Measurements from ENCODE around the gene CAPN9.

Gene CAPN9

DNA sequence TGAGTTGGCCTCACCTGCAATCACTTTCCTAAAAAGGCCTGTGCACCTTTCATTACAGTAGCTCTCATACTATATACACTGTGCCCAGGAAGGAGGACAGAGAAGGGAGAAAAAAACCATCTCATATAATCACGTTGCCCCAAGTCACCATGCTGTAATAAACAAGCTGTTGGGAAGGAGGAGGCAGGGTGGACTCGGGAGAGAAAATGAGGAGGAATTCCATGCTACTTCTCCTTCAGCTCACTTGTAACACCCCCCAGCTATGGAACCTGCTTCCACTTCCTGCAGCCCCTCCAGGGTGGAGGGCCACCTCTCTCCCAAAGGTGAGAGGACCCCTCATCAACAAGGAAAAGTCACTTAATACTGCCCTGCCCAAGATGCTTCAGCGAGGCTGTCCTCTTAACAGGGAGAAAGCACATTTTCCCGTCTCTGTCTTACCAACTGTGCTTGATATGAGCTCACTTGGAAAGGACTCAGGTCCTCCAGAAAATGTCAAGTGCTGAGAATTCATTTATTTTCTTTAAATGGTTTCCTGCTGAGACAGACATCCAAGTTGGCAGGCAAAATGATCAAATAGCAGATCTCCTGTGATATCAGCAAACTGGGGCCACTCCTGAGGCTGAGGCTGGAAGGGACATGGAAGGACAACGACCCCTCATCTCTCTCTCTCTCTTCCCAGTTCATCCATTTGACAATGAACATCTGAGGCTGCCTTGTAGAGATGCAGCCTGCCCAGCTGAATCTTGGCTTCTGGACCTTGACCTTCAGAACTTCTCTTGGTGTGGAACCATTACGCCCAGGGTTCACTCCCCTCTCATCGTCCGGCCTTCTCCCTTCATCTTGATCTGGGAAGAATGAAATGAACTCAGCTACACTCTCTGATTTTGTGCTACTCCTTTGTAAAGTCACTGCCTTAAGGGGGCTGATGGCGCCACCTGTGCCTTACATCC, 54.0 kb downstream of the CAPN9 start:
- DNase-seq, result no peak

DNA sequence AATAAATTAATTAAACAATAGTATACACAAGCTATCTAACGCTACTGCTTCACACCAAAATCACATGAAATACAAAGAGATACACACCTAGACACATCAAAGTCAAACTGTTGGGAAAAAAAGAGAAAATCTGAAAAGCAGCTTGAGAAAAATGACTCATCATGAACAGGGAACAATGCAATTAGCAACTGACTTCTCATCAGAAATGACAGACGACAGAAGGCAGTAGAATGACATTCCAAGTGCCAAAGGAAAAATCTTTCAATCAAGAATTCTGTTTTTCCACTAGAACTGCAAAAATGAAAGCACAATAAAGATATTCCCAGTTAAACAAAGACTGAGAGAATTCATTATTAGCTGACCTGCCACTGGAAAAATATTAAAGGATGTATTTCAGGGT, 57.2 kb downstream of the CAPN9 start:
- no peak for DNase-seq

DNA sequence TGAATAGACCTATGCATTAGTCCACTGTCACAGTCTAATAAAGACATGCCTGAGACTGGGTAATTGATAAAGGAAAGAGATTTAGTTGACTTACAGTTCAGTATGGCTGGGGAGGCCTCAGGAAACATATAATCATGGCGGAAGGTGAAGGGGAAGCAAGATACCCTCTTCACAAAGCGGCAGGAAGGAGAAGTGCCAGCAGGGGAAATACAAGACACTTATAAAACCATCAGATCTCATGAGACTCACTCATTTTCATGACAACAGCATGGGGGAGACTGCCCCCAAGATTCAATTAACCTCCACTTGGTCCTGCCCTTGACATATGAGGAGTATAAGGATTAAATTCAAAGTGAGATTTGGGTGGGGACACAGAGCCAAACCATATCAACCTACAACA, 59.4 kb downstream of the CAPN9 start:
- no peak for DNase-seq

DNA sequence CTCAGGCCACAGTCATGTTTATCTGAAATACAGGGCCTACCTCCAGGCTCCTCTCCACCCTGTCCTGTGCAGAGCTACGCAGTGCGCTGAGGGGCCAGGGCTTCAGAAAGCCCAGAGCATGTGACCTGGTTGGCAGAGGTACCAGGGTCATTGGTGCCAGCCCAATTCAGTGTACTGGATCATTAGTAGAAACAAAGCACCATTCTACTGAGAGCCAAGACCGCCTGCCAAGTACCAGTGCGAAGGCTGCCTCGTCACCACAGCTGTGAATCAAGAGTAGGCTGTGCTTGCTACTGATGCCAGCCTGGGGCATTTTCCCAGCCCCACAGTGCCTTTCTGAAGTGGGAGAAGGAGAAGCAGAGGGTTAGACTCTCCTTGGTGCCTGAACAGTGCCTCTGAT, 59.8 kb downstream of the CAPN9 start:
- DNase-seq, result no peak

DNA sequence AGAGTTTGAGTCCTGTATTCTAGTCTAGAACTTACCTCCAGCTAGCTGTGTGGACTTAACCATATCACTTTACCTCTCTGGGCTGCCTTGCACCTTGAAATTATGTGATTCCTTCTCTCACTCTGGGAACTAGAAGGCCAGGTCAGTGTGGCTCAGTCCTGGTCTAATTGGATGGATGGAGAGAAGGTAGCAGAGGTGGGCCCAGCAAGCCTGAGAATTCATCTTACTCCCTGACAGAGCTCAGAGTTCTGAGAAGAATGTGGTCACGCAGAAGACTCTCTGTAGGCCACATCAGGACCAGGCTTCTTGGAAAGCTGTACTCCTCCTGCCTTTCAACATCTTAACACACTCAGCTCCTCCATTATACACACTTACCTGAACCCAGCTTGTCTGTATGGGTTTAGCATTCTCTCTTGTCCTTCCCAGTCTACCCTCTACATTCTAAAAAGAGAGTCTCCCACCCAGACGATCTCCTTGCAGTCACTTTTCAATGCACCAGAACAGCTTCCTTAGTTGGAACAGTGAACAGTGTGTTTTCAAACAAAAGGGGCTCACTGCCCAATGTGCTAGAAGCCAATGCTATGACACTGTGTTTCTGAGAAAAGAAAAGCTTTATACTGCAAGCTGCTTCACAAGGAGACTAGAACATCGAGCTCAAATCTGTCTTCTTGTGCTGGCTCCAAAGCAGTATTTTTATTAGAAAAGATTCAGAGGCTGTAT, 60.5 kb downstream of the CAPN9 start:
- no peak for DNase-seq

DNA sequence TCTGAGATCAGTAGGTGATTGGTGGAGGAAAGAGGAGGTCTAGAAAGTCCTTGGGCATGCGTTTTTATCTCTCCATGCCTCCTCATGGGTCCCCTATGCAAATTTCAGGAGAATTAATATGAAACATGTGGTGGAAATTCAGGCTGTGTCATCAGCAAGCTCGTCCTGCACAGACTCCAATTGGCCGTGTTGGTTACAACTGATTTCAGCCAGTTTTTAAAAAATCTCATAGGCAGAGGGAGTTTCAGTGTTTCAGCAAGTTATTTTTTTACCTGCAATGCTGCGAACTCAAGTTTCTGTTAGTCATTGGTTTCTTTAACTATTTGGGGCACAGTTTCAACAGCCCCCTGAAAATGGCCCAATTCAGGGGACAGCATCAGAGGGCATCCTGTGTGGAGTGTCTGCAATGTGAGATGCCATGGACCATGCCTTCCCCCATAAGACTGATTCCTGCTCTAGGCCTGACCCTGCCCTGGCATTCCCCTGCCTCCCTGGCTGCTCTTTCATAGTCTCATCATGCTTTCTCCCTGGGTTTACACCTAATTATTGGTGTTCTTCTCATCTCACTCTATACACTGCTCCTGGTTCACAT, 61.2 kb downstream of the CAPN9 start:
- DNase-seq, result no peak

DNA sequence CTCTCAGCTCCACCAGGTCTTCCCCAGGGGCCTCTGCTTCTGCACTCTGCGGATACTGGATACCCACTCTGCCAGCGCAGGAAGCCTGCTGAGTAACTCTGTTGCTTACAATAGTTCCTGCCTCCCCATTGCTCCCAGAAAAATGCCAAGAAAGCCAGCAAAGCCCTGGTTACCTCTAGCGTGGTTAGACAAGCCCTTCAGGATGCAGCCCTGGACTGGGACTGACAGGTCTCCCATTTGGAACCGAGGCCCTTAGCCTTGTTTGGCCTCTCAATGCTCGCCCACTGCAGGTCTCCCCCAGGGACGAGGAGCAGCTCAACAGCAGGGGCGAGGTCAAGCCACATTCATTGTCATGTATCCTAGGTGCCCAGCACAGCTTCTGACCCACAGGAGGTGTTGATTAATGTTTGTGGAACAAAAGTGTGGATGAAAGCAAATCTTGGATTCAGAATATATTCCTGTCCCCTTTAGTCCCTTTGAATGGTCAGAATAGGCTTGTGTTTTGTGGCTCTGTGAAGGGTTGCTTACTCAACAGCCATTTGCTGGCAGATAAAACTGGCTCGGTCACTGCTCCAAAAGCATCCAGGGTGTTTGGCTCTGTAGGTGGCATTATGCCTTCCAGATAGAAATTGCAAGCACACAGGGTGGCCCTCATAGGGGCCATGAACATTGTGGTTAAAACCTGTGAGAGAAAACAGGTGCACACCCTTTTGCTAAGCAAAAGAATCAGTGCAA, 62.2 kb downstream of the CAPN9 start:
- DNase-seq, result no peak

DNA sequence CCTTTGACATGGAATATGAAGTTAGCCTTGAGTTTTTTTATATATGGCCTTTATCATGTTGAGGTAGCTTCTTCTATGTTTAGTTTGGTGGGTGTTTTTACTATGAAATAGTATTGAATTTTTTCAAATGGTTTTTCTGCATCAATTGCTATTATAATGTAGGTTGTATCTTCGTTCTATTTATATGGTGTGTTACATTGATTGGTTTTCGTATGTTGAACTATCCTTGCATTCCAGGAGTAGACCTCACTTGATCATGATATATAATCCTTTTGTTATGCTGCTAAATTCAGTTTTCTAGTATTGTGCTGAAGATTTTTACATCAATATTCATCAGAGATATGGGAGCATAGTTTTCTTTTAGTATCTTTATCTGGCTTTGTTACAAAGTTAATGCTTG, 65.4 kb downstream of the CAPN9 start:
- DNase-seq, result no peak

DNA sequence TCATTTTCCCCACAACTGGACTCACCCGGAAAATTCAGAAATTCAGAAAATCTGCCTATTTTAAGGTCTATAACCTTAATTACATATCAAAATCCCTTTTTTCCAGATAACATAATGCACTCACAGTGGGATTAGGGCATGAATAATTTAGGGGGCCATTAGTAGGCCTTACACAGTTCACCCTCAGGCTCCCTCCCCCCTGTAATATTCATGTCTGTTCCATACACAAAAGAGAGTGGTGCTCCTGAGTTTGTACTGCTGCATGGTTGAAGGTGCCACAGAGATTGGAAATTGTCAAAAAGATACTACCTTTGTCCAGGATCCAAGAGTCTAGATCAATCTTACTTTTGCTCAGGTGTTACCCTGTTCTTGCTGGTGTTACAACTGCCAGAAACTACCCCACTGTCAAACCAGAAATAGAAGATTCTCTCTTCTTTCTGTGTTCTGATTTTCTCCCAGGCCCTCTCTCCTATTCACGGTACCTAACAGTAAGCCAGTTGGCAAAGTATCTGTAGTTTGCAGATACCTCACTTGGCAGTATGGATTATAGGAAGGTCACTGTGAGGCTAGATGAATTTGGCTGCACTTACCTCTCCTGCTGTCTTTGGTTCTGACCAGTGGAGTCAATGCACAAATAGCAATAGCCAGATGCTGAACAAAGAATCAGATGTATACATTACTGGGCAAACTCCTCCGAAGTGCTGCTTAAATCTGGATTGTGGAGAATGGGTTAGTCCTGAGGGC, 67.9 kb downstream of the CAPN9 start:
- DNase-seq, result no peak

DNA sequence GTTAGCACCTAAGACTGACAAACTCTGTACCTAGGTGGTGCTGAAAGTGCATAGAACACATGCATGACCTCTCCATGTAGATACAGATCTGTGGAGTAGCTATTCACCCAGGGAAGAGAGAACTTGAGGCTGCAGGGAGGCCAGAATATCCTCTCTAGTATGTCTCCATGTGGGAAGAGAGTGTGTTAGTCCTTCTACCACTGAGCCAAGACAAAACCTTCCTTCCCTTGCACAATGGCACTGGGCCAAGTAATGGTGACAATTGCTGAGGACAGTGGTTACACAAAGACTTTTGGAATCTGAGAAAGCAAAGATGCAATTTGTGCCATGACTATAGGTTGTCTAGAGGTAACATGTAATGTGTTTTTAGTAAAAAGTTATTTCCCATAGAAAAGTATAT, 68.8 kb downstream of the CAPN9 start:
- DNase-seq, result no peak

DNA sequence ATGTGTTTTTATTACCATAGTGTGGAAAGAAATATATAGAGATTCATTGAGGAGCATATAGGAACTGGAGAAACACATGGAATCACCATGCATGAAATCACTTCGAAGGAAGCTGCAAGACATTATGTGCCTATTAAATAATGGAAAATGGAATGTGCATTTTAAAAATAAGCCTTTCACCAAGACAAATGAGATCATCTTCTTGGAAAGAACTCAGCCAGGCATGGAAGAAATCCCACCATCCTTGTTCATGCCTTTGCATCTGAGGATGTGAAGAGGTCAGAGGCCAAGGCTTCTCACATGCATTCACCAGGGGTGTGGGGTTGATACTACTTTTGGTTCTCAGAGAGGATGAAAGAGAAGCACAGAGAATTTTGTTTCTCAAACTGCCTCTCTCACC, 71.2 kb downstream of the CAPN9 start:
- no peak for DNase-seq

DNA sequence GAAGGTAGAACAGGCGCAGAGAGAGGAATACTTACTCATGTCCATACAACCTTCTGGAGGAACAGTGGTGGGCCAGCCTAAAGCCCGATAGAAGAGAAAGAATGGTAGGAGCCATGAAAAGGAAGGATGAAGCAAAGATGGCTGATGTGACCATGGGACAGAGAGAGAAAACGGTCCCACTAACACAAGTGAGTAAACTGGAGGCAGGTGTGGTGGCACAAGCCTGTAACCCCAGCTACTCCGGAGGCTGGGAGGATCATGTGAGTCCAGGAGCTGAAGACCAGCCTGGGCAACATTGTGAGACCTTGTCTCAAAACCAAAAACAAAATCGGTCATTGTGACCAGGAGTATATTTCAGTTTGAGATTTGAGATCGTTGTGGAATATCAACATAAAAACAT, 71.7 kb downstream of the CAPN9 start:
- DNase-seq, result no peak

DNA sequence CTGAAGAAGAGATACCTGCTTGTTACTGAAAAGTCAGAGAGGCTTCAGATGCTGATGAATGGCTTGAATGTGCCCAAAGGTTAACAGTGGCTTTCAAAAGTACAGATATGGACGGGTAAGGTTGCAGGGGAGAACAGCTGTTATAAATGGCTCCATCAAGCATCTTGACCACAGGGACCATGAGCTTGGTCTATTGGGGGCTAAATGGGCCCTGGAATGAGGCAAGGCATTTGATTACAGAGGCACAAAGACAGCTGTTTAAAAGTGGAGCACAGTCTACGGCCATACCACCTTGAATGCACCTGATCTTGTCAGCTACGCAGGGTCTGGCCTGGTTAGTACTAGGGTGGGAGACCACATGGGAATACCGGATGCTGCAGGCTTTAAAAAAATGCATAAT, 72.8 kb downstream of the CAPN9 start:
- DNase-seq, result no peak

DNA sequence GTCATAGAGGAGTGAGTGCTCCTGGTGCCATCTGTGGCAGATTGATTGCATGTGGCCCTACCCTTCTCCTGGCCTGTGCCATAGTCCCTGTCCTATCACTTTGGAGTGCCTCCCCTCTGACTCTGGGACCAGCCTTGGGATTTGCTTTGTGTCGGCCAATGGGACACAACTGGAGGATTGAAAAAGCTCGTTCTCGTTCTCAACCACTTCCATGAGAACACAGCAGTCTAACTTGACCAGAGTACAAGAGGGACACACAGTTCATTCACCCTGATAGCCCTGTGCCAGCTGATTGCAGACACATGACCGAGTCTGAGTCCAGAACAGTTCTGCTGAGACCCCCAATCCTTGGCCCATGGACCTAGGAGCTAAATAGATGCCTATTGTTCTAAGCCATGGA, 73.4 kb downstream of the CAPN9 start:
- no peak for DNase-seq

DNA sequence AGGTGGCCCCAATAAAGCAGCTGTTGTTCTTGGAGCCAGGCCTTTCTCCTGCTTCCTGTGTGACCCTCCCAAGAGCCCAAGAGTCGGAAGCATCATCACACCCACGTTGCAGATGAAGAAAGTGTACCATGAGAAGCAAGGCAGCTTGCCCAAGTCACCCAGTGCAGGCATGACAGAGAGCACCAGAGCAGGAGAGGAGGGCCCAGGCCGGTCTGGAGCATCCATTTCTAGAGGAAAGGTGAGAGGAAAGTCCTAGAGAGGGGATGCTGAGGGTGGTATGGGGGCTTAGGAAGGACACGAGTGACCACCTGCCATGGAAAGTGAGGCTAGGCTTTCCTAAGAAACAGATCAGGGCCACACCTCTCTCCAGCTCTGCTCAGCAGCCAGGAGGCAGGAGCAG, 74.2 kb downstream of the CAPN9 start:
- DNase-seq, result no peak

DNA sequence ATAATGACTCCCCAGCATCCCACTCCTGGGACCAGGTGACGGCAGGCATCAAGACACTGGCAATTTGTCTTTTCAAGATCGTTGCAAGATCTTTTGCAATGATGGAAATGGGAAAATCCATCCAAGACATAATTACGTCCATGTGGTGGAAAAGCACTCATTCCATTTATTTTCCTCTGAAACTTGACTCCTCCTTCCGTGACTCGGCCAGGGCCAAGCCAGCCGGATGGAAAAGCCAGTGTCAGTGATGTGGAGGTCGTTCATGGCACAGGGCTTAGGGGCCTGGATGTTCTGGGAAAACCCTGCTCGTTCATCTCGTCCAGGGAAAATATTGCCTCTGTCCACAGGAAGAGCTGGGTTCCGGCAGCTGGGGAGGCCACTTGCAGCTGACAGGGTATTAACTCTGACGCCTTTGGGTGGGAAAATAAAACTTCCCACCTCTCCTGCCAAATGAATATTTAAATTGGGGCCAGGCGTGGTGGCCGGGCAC, 74.9 kb downstream of the CAPN9 start:
- DNase-seq, result no peak

DNA sequence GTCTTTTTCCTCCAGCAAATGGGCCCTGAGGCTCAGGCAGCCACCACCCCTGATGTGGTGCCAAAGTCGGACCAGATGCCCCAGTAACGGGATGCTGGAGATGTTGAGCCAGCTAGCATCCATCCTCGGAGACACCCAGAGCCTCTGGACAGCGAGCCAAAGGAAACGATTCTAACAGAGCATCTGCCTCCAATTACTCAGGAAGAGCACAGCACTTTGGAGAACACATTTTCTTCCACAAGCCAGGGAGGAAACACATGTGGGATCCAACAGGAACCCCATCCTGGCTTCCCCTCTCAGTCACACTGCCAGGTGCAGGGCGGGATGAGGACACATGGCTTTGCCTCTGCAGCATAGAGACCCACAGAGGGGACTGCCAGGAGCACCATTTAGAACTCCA, 76.2 kb downstream of the CAPN9 start:
- no peak for DNase-seq

DNA sequence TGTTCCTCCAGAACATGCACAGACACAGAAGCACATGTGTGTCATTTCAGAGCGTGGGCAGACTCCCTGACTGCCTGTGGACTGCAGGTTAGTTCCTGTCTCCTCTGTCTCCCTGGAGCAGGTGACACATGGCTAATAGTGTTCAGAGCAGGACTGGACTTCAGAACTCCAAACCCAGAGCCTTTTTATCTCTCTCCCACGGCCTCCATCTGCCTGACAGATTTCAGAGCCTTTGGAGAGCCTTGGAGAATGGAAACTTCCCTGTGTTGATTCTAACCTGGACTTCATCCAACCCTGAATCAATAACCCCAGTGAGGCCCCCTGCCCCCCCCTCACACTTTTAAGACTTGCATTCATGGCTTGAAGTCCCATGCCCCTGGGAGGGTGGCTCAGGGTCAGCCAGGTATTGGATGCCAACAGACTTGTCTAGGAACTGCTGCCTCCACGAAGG, 76.8 kb downstream of the CAPN9 start:
- DNase-seq, result no peak

DNA sequence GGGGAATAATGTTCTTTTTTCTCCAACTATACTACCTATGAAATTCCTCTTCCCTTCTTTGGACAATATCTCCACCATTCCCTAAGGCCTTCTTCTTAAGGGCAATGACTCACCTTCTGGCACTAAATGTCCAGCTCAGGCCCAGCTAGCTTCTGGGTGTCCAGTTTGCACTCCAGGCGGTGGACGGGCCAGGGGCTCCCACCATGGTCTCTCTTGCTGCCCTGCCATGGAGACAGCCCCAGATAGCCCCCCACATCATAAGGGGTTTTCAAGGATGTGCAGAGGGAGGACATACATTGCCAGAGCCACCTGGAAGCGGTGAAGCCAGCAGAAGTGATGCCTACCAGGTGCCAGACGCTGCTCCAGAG, 77.3 kb downstream of the CAPN9 start:
- no peak for DNase-seq

DNA sequence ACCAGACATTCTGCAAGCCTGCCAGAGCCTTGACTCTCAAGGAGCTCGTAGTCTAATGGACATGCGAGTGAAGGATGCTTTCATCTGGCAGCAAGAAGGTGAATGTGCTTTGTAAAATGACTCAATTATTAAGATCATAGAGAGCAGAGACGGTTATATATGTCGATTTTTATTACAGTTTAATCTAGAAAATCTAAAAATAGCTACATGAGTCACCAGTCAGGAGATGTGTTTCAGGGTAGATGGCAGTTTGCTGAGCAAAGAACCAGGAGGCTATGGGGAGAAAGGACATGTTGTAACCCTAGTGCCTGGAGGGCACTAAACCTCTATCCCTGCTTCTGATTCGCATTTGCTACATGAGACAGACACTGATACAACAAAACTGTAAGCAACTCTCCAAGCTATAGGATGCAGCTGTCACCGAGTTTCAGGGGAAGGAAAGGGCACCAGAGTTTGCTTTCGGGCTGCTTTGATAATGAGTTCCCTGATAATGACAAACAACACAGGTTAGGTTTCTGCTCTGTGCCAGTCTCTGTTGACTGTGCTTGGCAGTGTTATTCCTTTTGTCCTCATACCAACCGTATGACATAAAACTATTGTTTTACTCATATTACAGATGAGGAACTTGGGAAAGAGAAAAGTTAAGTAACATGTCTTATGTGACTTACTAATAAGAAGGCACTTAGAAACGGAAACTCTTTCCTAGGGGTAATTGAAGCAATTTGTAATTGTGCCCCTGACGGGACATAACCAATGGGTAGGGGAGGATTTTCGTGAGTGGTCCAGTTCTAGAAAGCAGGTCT, 77.9 kb downstream of the CAPN9 start:
- no peak for DNase-seq

DNA sequence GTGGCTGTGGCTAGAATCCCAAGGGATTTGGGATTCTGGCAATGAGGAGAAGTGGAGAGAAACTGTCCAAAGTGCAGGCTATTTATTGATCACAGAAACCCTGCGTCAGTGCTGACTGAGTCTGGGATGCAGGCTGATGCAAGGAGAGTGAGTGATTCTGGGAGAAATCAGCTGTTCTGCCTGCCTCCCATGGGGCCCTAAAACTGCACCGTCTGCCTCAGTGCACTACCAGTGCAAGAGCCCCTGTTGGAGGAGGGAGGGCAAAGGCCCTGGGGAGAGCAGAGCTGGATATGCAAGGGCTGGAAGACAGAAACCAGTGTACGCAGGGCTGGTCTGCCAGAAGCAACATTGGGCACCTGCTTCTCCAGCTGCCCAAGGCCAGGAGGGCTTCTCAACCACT, 78.6 kb downstream of the CAPN9 start:
- DNase-seq, result no peak

All from effector CD4-positive, alpha-beta T cell (primary cell).